ENCODE results near the gene DAP3. TPM values are rescaled to one million over a fixed set of nuclear protein-coding genes. Genes with fewer than 3 reads are reported as not detected.
"Not testable (repeated sequence)": the region's sequence is repeated elsewhere in the genome, so short reads cannot be mapped to it uniquely, and the experiment has no call there.

Gene DAP3
- total RNA-seq, 1 experiment from 2014 or later, result 226 TPM

- intact Hi-C loops (cut with micrococcal nuclease), result no loop called here
- no peaks in the 10 kb centered on the region for H3K9me3 Mint-ChIP-seq (ENCODE audit: unreplicated experiment)
- H3K4me3 Mint-ChIP-seq (ENCODE audit: unreplicated experiment), result no peak overlapping the region
- H3K4me1 Mint-ChIP-seq (ENCODE audit: insufficient read depth, unreplicated experiment), result peaks cover 46% of the 10 kb centered on the region
- H3K27me3 Mint-ChIP-seq (ENCODE audit: insufficient read depth, unreplicated experiment), result no peaks in the 10 kb centered on the region
- TF ChIP-seq CTCF (IDR thresholded peaks at IDR 0.05; ENCODE audit: unreplicated experiment), result no peak
- POLR2A ChIA-PET, result no interaction called here
- CTCF ChIA-PET, result no interaction called here
- peak overlapping the region; percentile 24 for H3K27ac Mint-ChIP-seq (ENCODE audit: low read depth, unreplicated experiment)
- BruUV-seq (replicated peaks), result no TSS peak
- H3K36me3 Mint-ChIP-seq (ENCODE audit: insufficient read depth, unreplicated experiment), result peaks cover 15% of the 10 kb centered on the region
- DNase-seq (ENCODE audit: unreplicated experiment), result no peak
Measured at GRCh38 chr1:155698382-155699038, 9.6 kb downstream of the DAP3 start.

- H3K27me3 Mint-ChIP-seq (ENCODE audit: insufficient read depth, unreplicated experiment); CTCF ChIA-PET; H3K4me3 Mint-ChIP-seq (ENCODE audit: unreplicated experiment); POLR2A ChIA-PET; H3K27ac Mint-ChIP-seq (ENCODE audit: low read depth, unreplicated experiment); BruUV-seq (replicated peaks); DNase-seq (ENCODE audit: unreplicated experiment); H3K9me3 Mint-ChIP-seq (ENCODE audit: unreplicated experiment); intact Hi-C loops (cut with micrococcal nuclease): not testable (repeated sequence)
- H3K4me1 Mint-ChIP-seq (ENCODE audit: insufficient read depth, unreplicated experiment), result peaks cover 50% of the 10 kb centered on the region
- H3K36me3 Mint-ChIP-seq (ENCODE audit: insufficient read depth, unreplicated experiment), result peaks cover 10% of the 10 kb centered on the region
Measured at GRCh38 chr1:155699062-155699461, 10.2 kb downstream of the DAP3 start.

GRCh38 chr1:155701675-155702074 is 12.8 kb downstream of the DAP3 start:
- H3K27ac Mint-ChIP-seq (ENCODE audit: low read depth, unreplicated experiment); POLR2A ChIA-PET; BruUV-seq (replicated peaks); H3K4me3 Mint-ChIP-seq (ENCODE audit: unreplicated experiment); H3K27me3 Mint-ChIP-seq (ENCODE audit: insufficient read depth, unreplicated experiment); intact Hi-C loops (cut with micrococcal nuclease); DNase-seq (ENCODE audit: unreplicated experiment); CTCF ChIA-PET; H3K9me3 Mint-ChIP-seq (ENCODE audit: unreplicated experiment): not testable (repeated sequence)
- Mint-ChIP-seq H3K36me3 (ENCODE audit: insufficient read depth, unreplicated experiment) (peaks cover 11% of the 10 kb centered on the region), H3K4me1 (ENCODE audit: insufficient read depth, unreplicated experiment) (peaks cover 37% of the 10 kb centered on the region)

GRCh38 chr1:155703216-155703615 is 14.3 kb downstream of the DAP3 start:
- Mint-ChIP-seq H3K36me3 (ENCODE audit: insufficient read depth, unreplicated experiment) (peaks cover 19% of the 10 kb centered on the region), H3K4me1 (ENCODE audit: insufficient read depth, unreplicated experiment) (peaks cover 26% of the 10 kb centered on the region), H3K9me3 (ENCODE audit: unreplicated experiment) (peaks cover 5% of the 10 kb centered on the region), H3K27ac (ENCODE audit: low read depth, unreplicated experiment) (no peak overlapping the region), H3K4me3 (ENCODE audit: unreplicated experiment) (no peak overlapping the region), H3K27me3 (ENCODE audit: insufficient read depth, unreplicated experiment) (no peaks in the 10 kb centered on the region)
- no peak for DNase-seq (ENCODE audit: unreplicated experiment)
- TF ChIP-seq CTCF (IDR thresholded peaks at IDR 0.05; ENCODE audit: unreplicated experiment), result no peak
- no TSS peak for BruUV-seq (replicated peaks)
- ChIA-PET POLR2A (no interaction called here), CTCF (no interaction called here)
- intact Hi-C loops (cut with micrococcal nuclease), result no loop called here

- POLR2A ChIA-PET; BruUV-seq (replicated peaks): not testable (repeated sequence)
Measured at GRCh38 chr1:155704414-155704813, 15.5 kb downstream of the DAP3 start.

More at GRCh38 chr1:155704414-155704813, 15.5 kb downstream of the DAP3 start:
- Mint-ChIP-seq H3K27ac (ENCODE audit: low read depth, unreplicated experiment) (peak overlapping the region; percentile 13), H3K4me1 (ENCODE audit: insufficient read depth, unreplicated experiment) (peaks cover 20% of the 10 kb centered on the region), H3K36me3 (ENCODE audit: insufficient read depth, unreplicated experiment) (peaks cover 24% of the 10 kb centered on the region)
- H3K27me3 Mint-ChIP-seq (ENCODE audit: insufficient read depth, unreplicated experiment); intact Hi-C loops (cut with micrococcal nuclease); H3K4me3 Mint-ChIP-seq (ENCODE audit: unreplicated experiment); H3K9me3 Mint-ChIP-seq (ENCODE audit: unreplicated experiment); DNase-seq (ENCODE audit: unreplicated experiment): not testable (repeated sequence)
- CTCF ChIA-PET, result interaction anchor here (1.7 kb wide), 1 partner anchor 10 kb away, joined by 4 read pairs; no protein-coding TSS in a partner anchor

All from MCF 10A (cell line).